ENCODE measurements around the gene TMED10. TPM values are rescaled to one million over a fixed set of nuclear protein-coding genes. Genes with fewer than 3 reads are reported as not detected.

Gene TMED10
- total RNA-seq, 3 donors from 2014 or later: 223 to 411 (median 317) TPM

DNA sequence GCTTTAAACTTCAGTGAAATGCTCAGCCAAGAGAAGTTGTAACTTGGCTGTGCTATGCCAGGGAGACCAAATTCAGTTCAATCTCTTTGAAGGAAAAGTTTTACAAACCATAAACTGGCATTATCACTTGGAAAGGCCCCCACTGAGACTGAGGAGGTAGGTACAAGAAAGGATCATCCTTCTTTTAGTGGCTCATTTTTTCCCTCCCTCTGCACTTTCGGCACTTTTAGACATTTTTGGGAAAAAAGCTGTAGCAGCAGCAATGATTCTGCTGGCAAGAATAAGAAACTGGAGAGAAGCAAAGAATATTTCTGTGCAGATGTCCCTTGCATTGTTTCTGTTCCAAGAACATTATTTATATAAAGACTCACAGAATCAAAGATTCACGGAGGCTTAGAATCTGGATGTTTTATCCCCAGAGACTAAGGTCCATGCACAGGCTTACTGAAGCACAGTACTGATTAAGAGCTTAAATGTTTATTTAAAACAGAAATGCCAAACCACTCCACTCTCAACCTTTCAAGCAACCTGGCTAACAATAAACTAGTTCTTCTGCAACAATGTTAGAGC is 94.7 kb downstream of the TMED10 start:
- Histone ChIP-seq H3K4me1 (ENCODE audit: low read depth) (no peaks in the 10 kb centered on the region), H3K9me3 (no peaks in the 10 kb centered on the region), H3K36me3 (ENCODE audit: low read depth) (peaks cover 1% of the 10 kb centered on the region), H3K4me3 (no peak overlapping the region)
- ATAC-seq (no peak), DNase-seq (no peak)
- TF ChIP-seq, protein P1, sequence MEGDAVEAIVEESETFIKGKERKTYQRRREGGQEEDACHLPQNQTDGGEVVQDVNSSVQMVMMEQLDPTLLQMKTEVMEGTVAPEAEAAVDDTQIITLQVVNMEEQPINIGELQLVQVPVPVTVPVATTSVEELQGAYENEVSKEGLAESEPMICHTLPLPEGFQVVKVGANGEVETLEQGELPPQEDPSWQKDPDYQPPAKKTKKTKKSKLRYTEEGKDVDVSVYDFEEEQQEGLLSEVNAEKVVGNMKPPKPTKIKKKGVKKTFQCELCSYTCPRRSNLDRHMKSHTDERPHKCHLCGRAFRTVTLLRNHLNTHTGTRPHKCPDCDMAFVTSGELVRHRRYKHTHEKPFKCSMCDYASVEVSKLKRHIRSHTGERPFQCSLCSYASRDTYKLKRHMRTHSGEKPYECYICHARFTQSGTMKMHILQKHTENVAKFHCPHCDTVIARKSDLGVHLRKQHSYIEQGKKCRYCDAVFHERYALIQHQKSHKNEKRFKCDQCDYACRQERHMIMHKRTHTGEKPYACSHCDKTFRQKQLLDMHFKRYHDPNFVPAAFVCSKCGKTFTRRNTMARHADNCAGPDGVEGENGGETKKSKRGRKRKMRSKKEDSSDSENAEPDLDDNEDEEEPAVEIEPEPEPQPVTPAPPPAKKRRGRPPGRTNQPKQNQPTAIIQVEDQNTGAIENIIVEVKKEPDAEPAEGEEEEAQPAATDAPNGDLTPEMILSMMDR (IDR thresholded peaks at IDR 0.05): no peak
- intact Hi-C loops (cut with DNase I, micrococcal nuclease): no loop called here

Other genes with a start within 250 kb of the TMED10 start
- 1 to 10 TPM in 2 of 3 donors, under 1 TPM in 1; 0.96 to 3.1 (median 2.3) TPM for gene PGF, start 221.0 kb downstream of the TMED10 start, total RNA-seq
- 10 to 100 TPM; 40.6 to 50.9 (median 46.3) TPM for gene EIF2B2, start 173.7 kb downstream of the TMED10 start, total RNA-seq
- 10 to 100 TPM; 22.2 to 40.8 (median 26.2) TPM for gene MLH3, start 125.1 kb downstream of the TMED10 start, total RNA-seq
- gene ACYP1, start 112.6 kb downstream of the TMED10 start, total RNA-seq: 10 to 100 TPM; 18.5 to 26.5 (median 20.3) TPM
- 1 to 10 TPM; 4.0 to 4.8 (median 4.7) TPM for gene ZC2HC1C, start 107.0 kb downstream of the TMED10 start, total RNA-seq
- gene NEK9, start 49.6 kb downstream of the TMED10 start, total RNA-seq: 100 to 1,000 TPM in 1 of 3 donors, 10 to 100 TPM in 2; 44.7 to 104 (median 49.9) TPM
- 100 to 1,000 TPM; 163 to 292 (median 243) TPM for gene FOS, start 102.2 kb upstream of the TMED10 start, total RNA-seq